Coronary artery (tissue), 2 donors: Measurements from ENCODE around the gene CAPRIN1.
"Not testable (repeated sequence)": the region's sequence is repeated elsewhere in the genome, so short reads cannot be mapped to it uniquely, and the experiment has no call there.

ENCODE experiments used
- DNase-seq: peaks from one replicate; pipeline ENCODE4 v3.0.0-alpha.2; 2017; ENCODE audit warnings: low spot score
- H3K27ac ChIP-seq, 2 donors: fragments of 200-600 bp; sonication (generic); one replicate each; pipeline ENCODE4 v1.5.1; 2016 to 2019
- H3K4me3 ChIP-seq: fragments of 200-600 bp; sonication (generic); 2 replicates; pipeline ENCODE4 v1.5.1; 2016; ENCODE audit warnings: mild to moderate bottlenecking, moderate library complexity
- CTCF ChIP-seq: fragments of 200-600 bp; sonication (generic); IDR thresholded peaks from one replicate; pipeline ENCODE4 v1.5.1; 2019; ENCODE audit warnings: antibody characterized with exemption

Gene CAPRIN1

GRCh38 chr11:34072832-34073231 lies 21.3 kb downstream of the CAPRIN1 start:
- TF ChIP-seq CTCF: no peak
- no peak for DNase-seq
- Histone ChIP-seq H3K27ac (no peak overlapping the region), H3K4me3 (no peak overlapping the region)

- Histone ChIP-seq H3K4me3 (no peak overlapping the region), H3K27ac (no peak overlapping the region)
- DNase-seq: no peak
- no peak for TF ChIP-seq CTCF
Measured at GRCh38 chr11:34074391-34074790, 22.9 kb downstream of the CAPRIN1 start.

GRCh38 chr11:34075178-34075820 lies 23.8 kb downstream of the CAPRIN1 start:
- no peak overlapping the region for H3K4me3 ChIP-seq
- DNase-seq: no peak
- H3K27ac ChIP-seq: no peak overlapping the region
- TF ChIP-seq CTCF: no peak

- no peak overlapping the region for H3K4me3 ChIP-seq
- DNase-seq: no peak
- H3K27ac ChIP-seq: no peak overlapping the region
- TF ChIP-seq CTCF: no peak
Measured at GRCh38 chr11:34080609-34081008, 29.1 kb downstream of the CAPRIN1 start.

GRCh38 chr11:34084637-34085036 lies 33.1 kb downstream of the CAPRIN1 start:
- Histone ChIP-seq H3K4me3 (no peak overlapping the region), H3K27ac (no peak overlapping the region)
- DNase-seq: no peak
- TF ChIP-seq CTCF: no peak

- Histone ChIP-seq H3K27ac (no peak overlapping the region), H3K4me3 (no peak overlapping the region)
- no peak for TF ChIP-seq CTCF
- no peak for DNase-seq
Measured at GRCh38 chr11:34086554-34087283, 35.2 kb downstream of the CAPRIN1 start.

GRCh38 chr11:34091825-34092224 lies 40.3 kb downstream of the CAPRIN1 start:
- no peak overlapping the region for H3K27ac ChIP-seq
- H3K4me3 ChIP-seq: no peak overlapping the region
- no peak for TF ChIP-seq CTCF
- DNase-seq: no peak

GRCh38 chr11:34094900-34095299 lies 43.4 kb downstream of the CAPRIN1 start:
- not testable (repeated sequence) for DNase-seq, H3K27ac ChIP-seq, H3K4me3 ChIP-seq
